ENCODE data around the gene SERP1.
A peak's percentile ranks its signal among the peaks of the same experiment; 100 is the strongest.
"Not testable (repeated sequence)": the region's sequence is repeated elsewhere in the genome, so short reads cannot be mapped to it uniquely, and the experiment has no call there.

The SERP1 gene

DNA sequence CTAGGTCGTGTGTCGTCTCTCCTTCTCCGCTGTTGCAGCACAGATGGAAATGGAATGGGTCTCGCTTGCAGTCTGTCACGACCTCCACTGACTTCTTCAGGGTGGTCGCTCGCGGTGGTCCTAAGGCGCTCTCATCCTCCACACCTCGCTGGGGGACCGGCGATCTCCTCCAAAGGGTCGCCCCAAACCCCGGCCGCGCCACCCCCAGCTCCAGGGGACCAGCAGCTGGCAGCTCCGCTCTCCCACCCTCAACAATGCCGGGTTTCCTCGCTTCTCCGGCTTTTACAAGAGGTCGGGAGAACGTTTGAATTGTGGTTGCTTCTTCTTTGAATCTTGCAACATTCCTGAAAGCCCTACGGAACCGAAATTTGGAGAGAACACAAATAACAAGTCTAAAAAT is 25.9 kb downstream of the SERP1 start:
- TF ChIP-seq POU2F2 (IDR thresholded peaks at IDR 0.05; ENCODE audit: low read depth, low read length) (no peak), SPI1 (IDR thresholded peaks at IDR 0.05; ENCODE audit: low read depth, low read length) (no peak), PAX5 (IDR thresholded peaks at IDR 0.05; ENCODE audit: insufficient read depth, low read length, severe bottlenecking) (no peak), POLR2AphosphoS5 (IDR thresholded peaks at IDR 0.05; ENCODE audit: low read depth, low read length) (no peak), POLR2A (IDR thresholded peaks at IDR 0.05; ENCODE audit: low read depth, low read length) (no peak), TAF1 (IDR thresholded peaks at IDR 0.05; ENCODE audit: low read depth, low read length) (no peak)
- DNase-seq (ENCODE audit: insufficient read length, low spot score) (no peak), FAIRE-seq (no peak)

- DNase-seq (ENCODE audit: insufficient read length, low spot score): no peak
- no peak for FAIRE-seq
- TF ChIP-seq PAX5 (IDR thresholded peaks at IDR 0.05; ENCODE audit: insufficient read depth, low read length, severe bottlenecking): no peak
- no peak for TF ChIP-seq POU2F2 (IDR thresholded peaks at IDR 0.05; ENCODE audit: low read depth, low read length)
- TF ChIP-seq POLR2A (IDR thresholded peaks at IDR 0.05; ENCODE audit: low read depth, low read length): no peak
- no peak for TF ChIP-seq POLR2AphosphoS5 (IDR thresholded peaks at IDR 0.05; ENCODE audit: low read depth, low read length)
- TF ChIP-seq SPI1 (IDR thresholded peaks at IDR 0.05; ENCODE audit: low read depth, low read length): no peak
- TF ChIP-seq TAF1 (IDR thresholded peaks at IDR 0.05; ENCODE audit: low read depth, low read length): no peak
Observed at GRCh38 chr3:150519026-150519425, 27.3 kb downstream of the SERP1 start.

DNA sequence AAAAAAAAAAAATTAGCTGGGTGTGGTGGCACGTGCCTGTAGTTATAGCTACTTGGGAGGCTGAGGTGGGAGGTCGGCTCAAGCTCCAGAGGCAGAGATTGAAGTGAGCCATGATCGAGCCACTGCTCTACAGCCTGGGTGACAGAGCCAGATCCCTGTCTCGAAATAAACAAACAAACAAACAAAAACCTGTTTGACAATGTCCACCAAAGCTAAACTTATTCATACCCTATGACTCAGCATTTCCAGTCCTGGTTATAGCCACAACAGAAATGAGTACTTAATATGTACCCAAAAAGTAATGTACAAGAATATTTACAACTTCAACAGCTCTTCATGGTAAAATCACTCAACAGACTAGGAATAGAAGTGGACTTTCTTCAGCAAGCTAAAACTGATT is 31.1 kb downstream of the SERP1 start:
- TF ChIP-seq POLR2AphosphoS5 (IDR thresholded peaks at IDR 0.05; ENCODE audit: low read depth, low read length) (no peak), POU2F2 (IDR thresholded peaks at IDR 0.05; ENCODE audit: low read depth, low read length) (no peak), SPI1 (IDR thresholded peaks at IDR 0.05; ENCODE audit: low read depth, low read length) (no peak), PAX5 (IDR thresholded peaks at IDR 0.05; ENCODE audit: insufficient read depth, low read length, severe bottlenecking) (no peak), TAF1 (IDR thresholded peaks at IDR 0.05; ENCODE audit: low read depth, low read length) (no peak), POLR2A (IDR thresholded peaks at IDR 0.05; ENCODE audit: low read depth, low read length) (no peak)
- DNase-seq (ENCODE audit: insufficient read length, low spot score) (no peak), FAIRE-seq (no peak)

GRCh38 chr3:150511122-150511821 is 35.0 kb downstream of the SERP1 start:
- FAIRE-seq (no peak), DNase-seq (ENCODE audit: insufficient read length, low spot score) (no peak)
- TF ChIP-seq PAX5 (IDR thresholded peaks at IDR 0.05; ENCODE audit: insufficient read depth, low read length, severe bottlenecking): no peak

DNA sequence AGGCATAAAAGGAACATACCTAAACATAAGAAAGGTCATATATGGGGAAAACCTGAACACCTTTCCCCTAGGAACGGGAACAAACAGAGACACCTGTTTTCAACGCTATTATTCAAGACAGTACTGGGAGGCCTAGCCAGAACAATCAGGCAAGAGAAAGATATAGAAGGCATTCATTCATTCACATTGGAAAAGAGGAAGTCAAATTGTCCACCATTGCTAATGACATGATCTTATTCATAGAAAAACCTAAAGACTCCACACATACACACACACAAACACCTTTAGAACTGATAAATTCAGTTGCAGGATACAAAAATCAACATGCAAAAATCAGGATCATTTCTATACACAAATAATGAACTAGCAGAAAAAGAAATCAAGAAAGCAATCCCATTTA is 36.5 kb downstream of the SERP1 start:
- no peak for DNase-seq (ENCODE audit: insufficient read length, low spot score)
- TF ChIP-seq SPI1 (IDR thresholded peaks at IDR 0.05; ENCODE audit: low read depth, low read length): peak; percentile 36
- no peak for TF ChIP-seq TAF1 (IDR thresholded peaks at IDR 0.05; ENCODE audit: low read depth, low read length)
- FAIRE-seq: no peak

GRCh38 chr3:150508401-150508800 is 37.9 kb downstream of the SERP1 start:
- DNase-seq (ENCODE audit: insufficient read length, low spot score) (no peak), FAIRE-seq (no peak)
- TF ChIP-seq POLR2A (IDR thresholded peaks at IDR 0.05; ENCODE audit: low read depth, low read length): no peak

GRCh38 chr3:150504483-150504882 is 41.8 kb downstream of the SERP1 start:
- FAIRE-seq: no peak
- no peak for DNase-seq (ENCODE audit: insufficient read length, low spot score)
- no peak for TF ChIP-seq TAF1 (IDR thresholded peaks at IDR 0.05; ENCODE audit: low read depth, low read length)

GRCh38 chr3:150503402-150504099 is 42.7 kb downstream of the SERP1 start:
- no peak for DNase-seq (ENCODE audit: insufficient read length, low spot score)
- TF ChIP-seq POLR2A (IDR thresholded peaks at IDR 0.05; ENCODE audit: low read depth, low read length) (no peak), PAX5 (IDR thresholded peaks at IDR 0.05; ENCODE audit: insufficient read depth, low read length, severe bottlenecking) (no peak)
- FAIRE-seq: no peak

DNA sequence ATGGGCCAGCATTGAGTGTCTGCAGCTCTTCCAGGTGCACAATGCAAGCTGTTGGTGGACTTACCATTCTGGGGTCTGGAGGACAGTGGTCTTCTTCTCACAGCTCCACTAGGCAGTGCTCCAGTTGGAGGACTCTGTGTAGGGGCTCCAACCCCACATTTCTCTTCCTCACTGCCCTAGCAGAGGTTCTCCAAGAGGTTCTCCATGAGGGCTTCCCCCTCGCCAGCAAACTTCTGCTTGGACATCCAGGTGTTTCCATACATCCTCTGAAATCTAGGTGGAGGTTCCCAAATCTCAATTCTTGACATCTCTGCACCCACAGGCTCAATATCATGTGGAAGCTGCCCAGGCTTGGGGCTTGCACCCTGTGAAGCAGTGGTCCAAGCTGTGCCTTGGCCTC is 45.3 kb downstream of the SERP1 start:
- FAIRE-seq; DNase-seq (ENCODE audit: insufficient read length, low spot score): not testable (repeated sequence)

DNA sequence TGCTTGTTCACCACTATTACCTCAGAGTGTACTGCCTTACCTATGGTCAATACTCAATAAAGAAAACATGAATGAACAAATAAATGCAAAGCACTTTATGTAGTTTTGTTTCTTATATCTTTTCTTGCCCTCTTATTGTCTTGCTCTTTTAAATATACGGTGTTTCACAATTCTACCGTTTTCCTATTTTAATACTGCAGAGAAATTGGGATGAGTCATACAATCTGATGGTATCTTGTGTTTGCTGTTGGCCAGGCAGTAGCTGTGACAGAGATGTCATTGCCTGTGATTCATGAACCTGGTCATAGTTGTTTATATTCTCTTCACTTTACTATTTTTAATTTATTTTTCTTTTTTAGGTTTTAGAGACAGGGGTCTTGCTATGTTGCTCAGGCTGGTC is 48.3 kb downstream of the SERP1 start:
- DNase-seq (ENCODE audit: insufficient read length, low spot score) (no peak), FAIRE-seq (no peak)
- TF ChIP-seq SPI1 (IDR thresholded peaks at IDR 0.05; ENCODE audit: low read depth, low read length): no peak
- TF ChIP-seq POLR2A (IDR thresholded peaks at IDR 0.05; ENCODE audit: low read depth, low read length): no peak
- no peak for TF ChIP-seq PAX5 (IDR thresholded peaks at IDR 0.05; ENCODE audit: insufficient read depth, low read length, severe bottlenecking)
- no peak for TF ChIP-seq POU2F2 (IDR thresholded peaks at IDR 0.05; ENCODE audit: low read depth, low read length)
- TF ChIP-seq POLR2AphosphoS5 (IDR thresholded peaks at IDR 0.05; ENCODE audit: low read depth, low read length): no peak
- TF ChIP-seq TAF1 (IDR thresholded peaks at IDR 0.05; ENCODE audit: low read depth, low read length): no peak

- no peak for TF ChIP-seq POLR2AphosphoS5 (IDR thresholded peaks at IDR 0.05; ENCODE audit: low read depth, low read length)
- FAIRE-seq (no peak), DNase-seq (ENCODE audit: insufficient read length, low spot score) (no peak)
Observed at GRCh38 chr3:150495563-150496168, 50.6 kb downstream of the SERP1 start.
